Activated B cell treated with CpG ODN at 0.5 μM for 24 hours (primary cell): ENCODE data around the gene TNFRSF17. TPM values are rescaled to one million over a fixed set of nuclear protein-coding genes. Genes with fewer than 3 reads are reported as not detected.

Experiments
- ATAC-seq: fragments of 200-7000 bp; cut with Tn5 transposase; one replicate; pipeline ENCODE4 v1.10.0; 2021; ENCODE audit warnings: low read depth, mild to moderate bottlenecking, moderate library complexity
- CTCF ChIA-PET: fragments of 350-600 bp; sonication (Branson Sonifier 250); formaldehyde crosslinking; loops from one replicate; lab custom pipeline; 2021; ENCODE audit warnings: antibody characterized with exemption; lab: Charles Lee
- POLR2A ChIA-PET: fragments of 350-600 bp; sonication (Branson Sonifier 250); formaldehyde crosslinking; loops from one replicate; lab custom pipeline; 2021; ENCODE audit warnings: antibody characterized with exemption; lab: Charles Lee
- DNase-seq: peaks from one replicate; pipeline ENCODE4 v3.0.0; 2022
- H3K27ac Mint-ChIP-seq: one replicate; pipeline ENCODE4 v1.8.0; 2020; ENCODE audit warnings: mixed read lengths
- H3K27me3 Mint-ChIP-seq: one replicate; pipeline ENCODE4 v1.8.0; 2021; ENCODE audit warnings: mixed read lengths
- H3K36me3 Mint-ChIP-seq: one replicate; pipeline ENCODE4 v1.8.0; 2021; ENCODE audit warnings: low read depth, mixed read lengths
- H3K4me1 Mint-ChIP-seq: one replicate; pipeline ENCODE4 v1.8.0; 2021; ENCODE audit warnings: mixed read lengths
- H3K4me3 Mint-ChIP-seq: one replicate; pipeline ENCODE4 v1.8.0; 2020; ENCODE audit warnings: mild to moderate bottlenecking, mixed read lengths
- H3K9me3 Mint-ChIP-seq: one replicate; pipeline ENCODE4 v1.8.0; 2020; ENCODE audit warnings: mixed read lengths
- intact Hi-C: fragments of 100-400 bp; cut with micrococcal nuclease; formaldehyde crosslinking; loops from one replicate; pipeline ENCODE4 v1.15.1; 2024
- total RNA-seq: library from RNA; stranded (reverse); gene quantifications from 2 replicates; pipeline ENCODE4 v1.2.3, GENCODE V29; 2022
- TF ChIP-seq, protein P1 (sequence below): fragments of 200-600 bp; IDR thresholded peaks from one replicate; pipeline ENCODE4 v1.8.0; 2022; ENCODE audit warnings: antibody characterized with exemption, mild to moderate bottlenecking

Gene TNFRSF17
- total RNA-seq, 1 donor from 2014 or later = 8.0 TPM

DNA sequence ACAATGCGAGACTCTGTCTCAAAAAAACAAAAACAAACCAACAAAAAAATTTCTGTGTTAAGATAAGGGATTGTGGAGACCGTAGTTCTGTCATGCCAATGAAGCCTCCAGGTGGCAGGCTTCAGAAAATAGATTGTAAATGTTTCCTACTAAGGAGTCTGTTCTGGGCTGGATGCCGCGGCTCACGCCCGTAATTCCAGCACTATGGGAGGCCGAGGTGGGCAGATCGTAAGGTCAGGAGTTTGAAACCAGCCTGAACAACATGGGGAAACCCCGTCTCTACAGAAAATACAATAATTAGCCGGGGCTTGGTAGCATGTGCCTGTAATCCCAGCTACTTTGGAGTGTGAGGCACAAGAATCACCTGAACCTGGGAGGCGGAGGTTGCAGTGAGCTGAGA, 7.1 kb downstream of the TNFRSF17 start:
- DNase-seq (no peak), ATAC-seq (no peak)
- Mint-ChIP-seq H3K36me3 (peaks cover 31% of the 10 kb centered on the region), H3K4me1 (peaks cover 41% of the 10 kb centered on the region), H3K27ac (peak overlapping the region; percentile 59), H3K27me3 (no peaks in the 10 kb centered on the region), H3K4me3 (no peak overlapping the region), H3K9me3 (no peaks in the 10 kb centered on the region)
- CTCF ChIA-PET = interaction anchor here (1.2 to 2.5 kb wide), 3 partner anchors 13 to 96 kb away, joined by 3 to 9 read pairs (median 5); no protein-coding TSS in a partner anchor
- POLR2A ChIA-PET = interaction anchor here (0.6 kb wide), 1 partner anchor 21 kb away, joined by 4 read pairs; no protein-coding TSS in a partner anchor
- TF ChIP-seq, protein P1, sequence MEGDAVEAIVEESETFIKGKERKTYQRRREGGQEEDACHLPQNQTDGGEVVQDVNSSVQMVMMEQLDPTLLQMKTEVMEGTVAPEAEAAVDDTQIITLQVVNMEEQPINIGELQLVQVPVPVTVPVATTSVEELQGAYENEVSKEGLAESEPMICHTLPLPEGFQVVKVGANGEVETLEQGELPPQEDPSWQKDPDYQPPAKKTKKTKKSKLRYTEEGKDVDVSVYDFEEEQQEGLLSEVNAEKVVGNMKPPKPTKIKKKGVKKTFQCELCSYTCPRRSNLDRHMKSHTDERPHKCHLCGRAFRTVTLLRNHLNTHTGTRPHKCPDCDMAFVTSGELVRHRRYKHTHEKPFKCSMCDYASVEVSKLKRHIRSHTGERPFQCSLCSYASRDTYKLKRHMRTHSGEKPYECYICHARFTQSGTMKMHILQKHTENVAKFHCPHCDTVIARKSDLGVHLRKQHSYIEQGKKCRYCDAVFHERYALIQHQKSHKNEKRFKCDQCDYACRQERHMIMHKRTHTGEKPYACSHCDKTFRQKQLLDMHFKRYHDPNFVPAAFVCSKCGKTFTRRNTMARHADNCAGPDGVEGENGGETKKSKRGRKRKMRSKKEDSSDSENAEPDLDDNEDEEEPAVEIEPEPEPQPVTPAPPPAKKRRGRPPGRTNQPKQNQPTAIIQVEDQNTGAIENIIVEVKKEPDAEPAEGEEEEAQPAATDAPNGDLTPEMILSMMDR = no peak
- intact Hi-C loops = no loop called here

DNA sequence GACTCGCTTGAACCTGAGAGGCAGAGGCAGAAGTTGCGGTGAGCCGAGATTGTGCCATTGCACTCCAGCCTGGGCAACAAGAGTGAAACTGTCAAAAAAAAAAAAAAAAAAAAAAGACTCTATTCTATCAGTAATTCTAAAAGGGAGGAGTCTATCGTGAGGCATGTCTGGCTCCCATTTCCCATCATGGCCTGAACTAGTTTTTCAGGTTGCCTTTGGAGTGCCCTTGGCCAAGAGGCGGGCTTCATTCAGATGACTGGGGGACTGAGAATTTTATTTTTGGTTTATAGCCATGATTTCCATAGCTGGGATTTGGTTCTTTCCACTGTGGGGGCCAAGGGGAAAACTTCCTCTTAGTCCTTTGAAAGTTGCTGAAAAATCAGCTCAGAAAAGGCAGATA, 8.1 kb downstream of the TNFRSF17 start:
- intact Hi-C loops = no loop called here

GRCh38 chr16:11976850-11977375, 11.9 kb downstream of the TNFRSF17 start:
- POLR2A ChIA-PET = interaction anchor here (0.6 to 5.9 kb wide), 19 partner anchors 8 to 92 kb away, joined by 3 to 97 read pairs (median 6); partner anchors contain the start of gene TNFRSF17
- Mint-ChIP-seq H3K4me1 (peaks cover 61% of the 10 kb centered on the region), H3K9me3 (no peaks in the 10 kb centered on the region), H3K4me3 (peak overlapping the region; percentile 96), H3K36me3 (peaks cover 30% of the 10 kb centered on the region), H3K27me3 (no peaks in the 10 kb centered on the region), H3K27ac (peak overlapping the region; percentile 77)
- CTCF ChIA-PET = interaction anchor here (1.1 to 2.7 kb wide), 3 partner anchors 11 to 91 kb away, joined by 4 to 20 read pairs (median 4); partner anchors contain the start of gene TNFRSF17
- ATAC-seq = peak; percentile 2
- TF ChIP-seq, protein P1 = no peak
- DNase-seq = no peak
- intact Hi-C loops = loop anchor here (1.0 to 5.0 kb wide), 5 partner anchors 11 to 126 kb away; partner anchors contain the start of genes GSPT1 and RSL1D1

More for the DNA sequence above, 8.1 kb downstream of the TNFRSF17 start:
- ATAC-seq = no peak
- peaks cover 41% of the 10 kb centered on the region for H3K4me1 Mint-ChIP-seq
- H3K27me3 Mint-ChIP-seq = no peaks in the 10 kb centered on the region
- H3K9me3 Mint-ChIP-seq = no peaks in the 10 kb centered on the region
- ChIA-PET POLR2A (interaction anchor here (0.6 kb wide), 1 partner anchor 18 kb away, joined by 3 read pairs; no protein-coding TSS in a partner anchor), CTCF (interaction anchor here (0.7 to 2.5 kb wide), 4 partner anchors 14 to 152 kb away, joined by 4 to 9 read pairs (median 6); no protein-coding TSS in a partner anchor)
- H3K36me3 Mint-ChIP-seq = peaks cover 30% of the 10 kb centered on the region
- no peak for DNase-seq
- no peak overlapping the region for H3K27ac Mint-ChIP-seq
- TF ChIP-seq, protein P1 = no peak
- H3K4me3 Mint-ChIP-seq = no peak overlapping the region

DNA sequence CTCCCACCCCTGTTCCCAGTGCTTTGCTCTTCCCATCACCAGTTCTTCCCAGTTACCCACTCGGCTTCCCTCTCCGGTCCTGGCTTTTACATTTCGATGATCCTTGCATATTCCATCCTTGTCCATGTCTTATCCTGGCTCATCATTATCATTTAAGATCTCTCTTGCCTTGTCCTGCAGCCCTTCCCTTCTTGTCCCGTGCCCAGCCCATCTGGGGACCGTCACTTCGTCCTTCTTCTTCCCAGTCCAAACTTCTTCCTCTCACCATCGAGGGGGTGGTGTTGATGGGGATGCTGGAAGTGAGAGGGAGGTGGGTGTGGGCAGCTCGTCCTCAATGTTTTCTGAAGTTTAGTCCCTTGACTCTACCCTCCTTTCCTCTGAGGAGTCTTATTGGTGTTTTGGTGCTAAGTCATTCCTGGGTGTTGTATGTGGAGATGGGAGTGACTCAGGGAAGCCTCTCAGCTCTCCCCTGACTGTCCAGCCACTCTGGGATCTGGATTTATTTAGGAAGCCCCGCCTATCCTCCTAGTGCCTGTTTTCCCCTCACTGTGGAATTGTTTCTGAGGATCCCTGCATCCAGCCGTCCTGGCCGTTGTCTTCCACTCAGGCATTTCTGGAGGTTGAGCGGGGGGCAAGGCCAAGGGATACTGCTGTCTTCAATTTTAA, 12.5 kb downstream of the TNFRSF17 start:
- H3K9me3 Mint-ChIP-seq = no peaks in the 10 kb centered on the region
- DNase-seq (no peak), ATAC-seq (no peak)
- CTCF ChIA-PET = interaction anchor here (1.6 to 2.7 kb wide), 2 partner anchors 28 to 90 kb away, joined by 4 to 20 read pairs; no protein-coding TSS in a partner anchor
- no peaks in the 10 kb centered on the region for H3K27me3 Mint-ChIP-seq
- intact Hi-C loops = loop anchor here (2.0 to 5.0 kb wide), 4 partner anchors 19 to 127 kb away; partner anchors contain the start of genes GSPT1 and RSL1D1
- peaks cover 65% of the 10 kb centered on the region for H3K4me1 Mint-ChIP-seq
- peaks cover 27% of the 10 kb centered on the region for H3K36me3 Mint-ChIP-seq
- POLR2A ChIA-PET = interaction anchor here (0.5 to 5.9 kb wide), 17 partner anchors 9 to 90 kb away, joined by 3 to 97 read pairs (median 6); partner anchors contain the start of gene TNFRSF17
- H3K27ac Mint-ChIP-seq = peak overlapping the region; percentile 77
- TF ChIP-seq, protein P1 = no peak
- peak overlapping the region; percentile 96 for H3K4me3 Mint-ChIP-seq
